ENCODE results near the gene TASP1.

- TF ChIP-seq FOXA1 (IDR thresholded peaks at IDR 0.05) (no peak), SUZ12 (IDR thresholded peaks at IDR 0.05) (no peak)
Observed at GRCh38 chr20:13412806-13413445, 225.8 kb downstream of the TASP1 start.

All from HEK293T (cell line).